Measurements from ENCODE around the gene TIMD4.

DNA sequence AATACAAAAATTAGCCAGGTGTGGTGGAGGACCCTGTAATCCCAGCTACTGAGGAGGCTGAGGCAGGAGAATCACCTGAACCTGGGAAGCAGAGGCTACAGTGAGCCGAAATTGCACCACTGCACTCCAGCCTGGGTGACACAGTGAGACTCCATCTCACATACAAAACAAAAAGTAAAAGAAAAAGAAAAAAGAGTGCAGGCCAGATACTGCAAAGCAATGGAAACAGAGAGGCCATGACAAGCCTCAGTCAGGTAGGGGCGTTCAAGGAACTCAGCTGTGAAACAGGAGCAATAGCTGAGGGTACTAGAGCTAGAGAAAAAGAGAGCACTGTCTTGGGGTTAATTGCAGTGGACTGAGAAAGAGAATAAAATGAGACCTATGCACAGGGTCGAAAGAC, 56.2 kb downstream of the TIMD4 start:
- TF ChIP-seq, protein P1, sequence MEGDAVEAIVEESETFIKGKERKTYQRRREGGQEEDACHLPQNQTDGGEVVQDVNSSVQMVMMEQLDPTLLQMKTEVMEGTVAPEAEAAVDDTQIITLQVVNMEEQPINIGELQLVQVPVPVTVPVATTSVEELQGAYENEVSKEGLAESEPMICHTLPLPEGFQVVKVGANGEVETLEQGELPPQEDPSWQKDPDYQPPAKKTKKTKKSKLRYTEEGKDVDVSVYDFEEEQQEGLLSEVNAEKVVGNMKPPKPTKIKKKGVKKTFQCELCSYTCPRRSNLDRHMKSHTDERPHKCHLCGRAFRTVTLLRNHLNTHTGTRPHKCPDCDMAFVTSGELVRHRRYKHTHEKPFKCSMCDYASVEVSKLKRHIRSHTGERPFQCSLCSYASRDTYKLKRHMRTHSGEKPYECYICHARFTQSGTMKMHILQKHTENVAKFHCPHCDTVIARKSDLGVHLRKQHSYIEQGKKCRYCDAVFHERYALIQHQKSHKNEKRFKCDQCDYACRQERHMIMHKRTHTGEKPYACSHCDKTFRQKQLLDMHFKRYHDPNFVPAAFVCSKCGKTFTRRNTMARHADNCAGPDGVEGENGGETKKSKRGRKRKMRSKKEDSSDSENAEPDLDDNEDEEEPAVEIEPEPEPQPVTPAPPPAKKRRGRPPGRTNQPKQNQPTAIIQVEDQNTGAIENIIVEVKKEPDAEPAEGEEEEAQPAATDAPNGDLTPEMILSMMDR (IDR thresholded peaks at IDR 0.05): no peak
- TF ChIP-seq POLR2A (IDR thresholded peaks at IDR 0.05): no peak
- no peak for TF ChIP-seq POLR2AphosphoS5 (IDR thresholded peaks at IDR 0.05)
- TF ChIP-seq EP300 (IDR thresholded peaks at IDR 0.05): no peak

All from stomach (tissue), 4 donors.